ELF-1 (cell line): ENCODE results near the gene PIP5K1B.
A peak's percentile ranks its signal among the peaks of the same experiment; 100 is the strongest.

ENCODE experiments used
- DNase-seq: peaks from one replicate; pipeline ENCODE4 v3.0.0-alpha.2; 2016; ENCODE audit warnings: low read depth, low spot score

Gene PIP5K1B

GRCh38 chr9:68808338-68808890 lies 103.4 kb downstream of the PIP5K1B start:
- DNase-seq: no peak

- DNase-seq: no peak
Observed at GRCh38 chr9:68817079-68817875, 112.2 kb downstream of the PIP5K1B start.

- DNase-seq: no peak
Observed at GRCh38 chr9:68819065-68819464, 114.0 kb downstream of the PIP5K1B start.

GRCh38 chr9:68821911-68822310 lies 116.9 kb downstream of the PIP5K1B start:
- no peak for DNase-seq

GRCh38 chr9:68822596-68823165 lies 117.6 kb downstream of the PIP5K1B start:
- no peak for DNase-seq

- DNase-seq: no peak
Observed at GRCh38 chr9:68825762-68826472, 120.9 kb downstream of the PIP5K1B start.

GRCh38 chr9:68827837-68828744 lies 123.1 kb downstream of the PIP5K1B start:
- DNase-seq: no peak

GRCh38 chr9:68832101-68832500 lies 127.1 kb downstream of the PIP5K1B start:
- no peak for DNase-seq

- DNase-seq: no peak
Observed at GRCh38 chr9:68832861-68833518, 128.0 kb downstream of the PIP5K1B start.

GRCh38 chr9:68834931-68835520 lies 130.0 kb downstream of the PIP5K1B start:
- no peak for DNase-seq

- DNase-seq: no peak
Observed at GRCh38 chr9:68836788-68837187, 131.7 kb downstream of the PIP5K1B start.

- no peak for DNase-seq
Observed at GRCh38 chr9:68838245-68838644, 133.2 kb downstream of the PIP5K1B start.

- DNase-seq: no peak
Observed at GRCh38 chr9:68841276-68842052, 136.4 kb downstream of the PIP5K1B start.

- DNase-seq: no peak
Observed at GRCh38 chr9:68842568-68842967, 137.5 kb downstream of the PIP5K1B start.

GRCh38 chr9:68843239-68843638 lies 138.2 kb downstream of the PIP5K1B start:
- DNase-seq: no peak

- no peak for DNase-seq
Observed at GRCh38 chr9:68844157-68844556, 139.1 kb downstream of the PIP5K1B start.

- DNase-seq: peak; percentile 40
Observed at GRCh38 chr9:68844631-68845612, 139.9 kb downstream of the PIP5K1B start.

- no peak for DNase-seq
Observed at GRCh38 chr9:68847765-68848164, 142.7 kb downstream of the PIP5K1B start.
